A673 (cell line): ENCODE results near the gene IZUMO2. TPM values are rescaled to one million over a fixed set of nuclear protein-coding genes. Genes with fewer than 3 reads are reported as not detected.
"Not testable (repeated sequence)": the region's sequence is repeated elsewhere in the genome, so short reads cannot be mapped to it uniquely, and the experiment has no call there.

Experiments used
- BruUV-seq: library from RNA; stranded (reverse); fragments of 400-500 nt; replicated peaks from 2 replicates; lab custom pipeline; 2021; lab: Mats Ljungman, UMichigan
- CTCF ChIA-PET: fragments of 300-600 bp; sonication (Branson Sonifier 250); formaldehyde crosslinking; loops from one replicate; lab custom pipeline; 2022; ENCODE audit warnings: antibody characterized with exemption; lab: Charles Lee
- POLR2A ChIA-PET: fragments of 300-600 bp; sonication (Branson Sonifier 250); formaldehyde crosslinking; loops from one replicate; lab custom pipeline; 2022; ENCODE audit warnings: antibody characterized with exemption; ENCODE audit not compliant: low non-redundant PET; lab: Charles Lee
- DNase-seq: peaks from one replicate; pipeline ENCODE4 v3.0.0-alpha.2; 2015; ENCODE audit warnings: low spot score
- H3K27ac ChIP-seq: fragments of 200-600 bp; sonication (generic); 2 replicates; pipeline ENCODE4 v1.5.1; 2016; ENCODE audit warnings: mixed run types, low read depth, mild to moderate bottlenecking, mixed read lengths, antibody characterized with exemption, low read length; ENCODE audit not compliant: poor library complexity, severe bottlenecking
- H3K27me3 ChIP-seq: fragments of 200-600 bp; sonication (generic); replicated peaks from 2 replicates; pipeline ENCODE4 v1.6.1; 2017; ENCODE audit warnings: mixed run types, low read depth, mild to moderate bottlenecking, mixed read lengths, antibody characterized with exemption, low read length; ENCODE audit not compliant: insufficient read depth, poor library complexity
- H3K36me3 ChIP-seq: fragments of 200-600 bp; sonication (generic); 2 replicates; pipeline ENCODE4 v1.6.1; 2016; ENCODE audit warnings: mixed run types, mild to moderate bottlenecking, mixed read lengths, antibody characterized with exemption, low read length; ENCODE audit not compliant: insufficient read depth, poor library complexity, severe bottlenecking
- H3K4me1 ChIP-seq: fragments of 200-600 bp; sonication (generic); 2 replicates; pipeline ENCODE4 v1.6.1; 2017; ENCODE audit warnings: mixed run types, mild to moderate bottlenecking, mixed read lengths, antibody characterized with exemption, low read length; ENCODE audit not compliant: insufficient read depth, poor library complexity, severe bottlenecking
- H3K4me3 ChIP-seq: fragments of 200-600 bp; sonication (generic); 2 replicates; pipeline ENCODE4 v1.5.1; 2016; ENCODE audit warnings: low read depth, mixed run types, mild to moderate bottlenecking, mixed read lengths, low read length; ENCODE audit not compliant: poor library complexity, severe bottlenecking
- H3K9me3 ChIP-seq: fragments of 200-600 bp; sonication (generic); 2 replicates; pipeline ENCODE4 v1.6.1; 2016; ENCODE audit warnings: mixed run types, low read depth, mild to moderate bottlenecking, mixed read lengths, antibody characterized with exemption, low read length; ENCODE audit not compliant: poor library complexity, severe bottlenecking
- CTCF ChIP-seq: fragments of 300-800, 200-600 bp; sonication (generic); conservative IDR thresholded peaks from 2 replicates; pipeline ENCODE4 v1.5.1; 2017; ENCODE audit warnings: low read depth, mild to moderate bottlenecking, antibody characterized with exemption, low read length, moderate library complexity, mixed read lengths
- EZH2 ChIP-seq: fragments of 200-600 bp; sonication (generic); IDR thresholded peaks from 2 replicates; pipeline ENCODE4 v1.6.1; 2017; ENCODE audit warnings: borderline replicate concordance, low read depth, mild to moderate bottlenecking, mixed read lengths, antibody characterized with exemption, low read length; ENCODE audit not compliant: poor library complexity, severe bottlenecking
- intact Hi-C: fragments of 100-400 bp; cut with micrococcal nuclease; formaldehyde crosslinking; loops from one replicate; pipeline ENCODE4 v1.10.0; 2022; ENCODE audit not compliant: unreplicated experiment
- total RNA-seq: library from RNA; stranded (reverse); gene quantifications from 2 replicates; pipeline ENCODE4 v1.2.3, GENCODE V29; 2021

Gene IZUMO2
- total RNA-seq, 1 experiment from 2014 or later = not detected

DNA sequence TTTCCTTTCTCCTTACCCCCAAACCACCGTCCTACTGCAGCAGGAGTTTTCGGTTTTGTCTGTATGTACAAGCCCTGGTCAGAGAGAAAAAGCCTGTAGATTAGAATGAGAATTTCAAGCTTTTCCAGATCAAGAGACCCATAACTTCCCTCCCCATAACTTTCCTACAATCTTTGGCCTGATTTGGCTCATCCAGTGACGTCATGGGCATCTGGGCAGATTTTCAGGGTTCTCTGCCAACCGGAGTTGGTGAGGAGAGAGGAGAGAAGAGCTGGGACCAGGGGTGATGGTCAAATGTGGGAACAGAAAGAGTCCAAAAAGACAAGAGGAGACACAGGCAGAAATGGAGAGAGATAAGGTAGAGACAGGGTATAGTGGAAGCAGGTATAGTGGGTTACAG lies 10.5 kb downstream of the IZUMO2 start:
- intact Hi-C loops = no loop called here
- DNase-seq = no peak
- BruUV-seq = no TSS peak
- ChIA-PET POLR2A (no interaction called here), CTCF (no interaction called here)
- Histone ChIP-seq H3K27ac (no peak overlapping the region), H3K4me1 (no peaks in the 10 kb centered on the region), H3K36me3 (no peaks in the 10 kb centered on the region), H3K4me3 (no peak overlapping the region), H3K9me3 (no peaks in the 10 kb centered on the region), H3K27me3 (no peaks in the 10 kb centered on the region)
- TF ChIP-seq CTCF = no peak
- no peak for TF ChIP-seq EZH2

GRCh38 chr19:50148528-50148927 lies 14.6 kb downstream of the IZUMO2 start:
- TF ChIP-seq EZH2 (no peak), CTCF (no peak)
- Histone ChIP-seq H3K4me1 (no peaks in the 10 kb centered on the region), H3K27ac (no peak overlapping the region), H3K4me3 (peak overlapping the region; percentile 66), H3K36me3 (no peaks in the 10 kb centered on the region), H3K9me3 (no peaks in the 10 kb centered on the region), H3K27me3 (no peaks in the 10 kb centered on the region)
- intact Hi-C loops = no loop called here
- BruUV-seq = no TSS peak
- ChIA-PET POLR2A (no interaction called here), CTCF (no interaction called here)
- DNase-seq = no peak

- peak; percentile 93 for DNase-seq
Observed at GRCh38 chr19:50147462-50148423, 15.3 kb downstream of the IZUMO2 start.

DNA sequence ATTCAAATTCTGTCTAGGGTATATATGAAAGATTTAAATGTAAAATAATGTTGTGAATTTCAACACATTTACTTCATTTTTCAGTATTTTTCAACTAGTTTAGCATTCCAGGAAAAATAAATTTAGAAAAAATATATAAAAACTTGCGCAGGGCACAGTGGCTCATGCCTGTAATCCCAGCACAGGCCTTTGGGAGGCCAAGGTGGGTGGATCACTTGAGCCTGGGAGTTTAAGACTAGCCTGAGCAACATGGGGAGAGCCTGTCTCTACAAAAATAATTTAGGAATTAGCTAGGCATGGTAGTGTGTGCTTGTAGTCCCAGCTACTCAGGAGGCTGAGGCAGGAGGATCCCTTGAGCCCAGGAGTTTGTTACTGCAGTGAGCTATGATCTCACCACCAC lies 21.2 kb downstream of the IZUMO2 start:
- POLR2A ChIA-PET, H3K4me1 ChIP-seq, H3K9me3 ChIP-seq, CTCF ChIA-PET, H3K27me3 ChIP-seq, BruUV-seq, intact Hi-C loops, H3K27ac ChIP-seq, H3K36me3 ChIP-seq, DNase-seq, H3K4me3 ChIP-seq: not testable (repeated sequence)

More at GRCh38 chr19:50147462-50148423, 15.3 kb downstream of the IZUMO2 start:
- BruUV-seq = no TSS peak
- POLR2A ChIA-PET = no interaction called here
- H3K27ac ChIP-seq = no peak overlapping the region
- CTCF ChIA-PET = interaction anchor here (0.7 kb wide), 1 partner anchor 800 kb away, joined by 4 read pairs; no protein-coding TSS in a partner anchor
- TF ChIP-seq EZH2 (no peak), CTCF (peak; percentile 84)
- intact Hi-C loops = no loop called here
- H3K36me3 ChIP-seq = no peaks in the 10 kb centered on the region
- no peaks in the 10 kb centered on the region for H3K27me3 ChIP-seq
- H3K9me3 ChIP-seq = no peaks in the 10 kb centered on the region
- no peaks in the 10 kb centered on the region for H3K4me1 ChIP-seq
- peak overlapping the region; percentile 66 for H3K4me3 ChIP-seq

DNA sequence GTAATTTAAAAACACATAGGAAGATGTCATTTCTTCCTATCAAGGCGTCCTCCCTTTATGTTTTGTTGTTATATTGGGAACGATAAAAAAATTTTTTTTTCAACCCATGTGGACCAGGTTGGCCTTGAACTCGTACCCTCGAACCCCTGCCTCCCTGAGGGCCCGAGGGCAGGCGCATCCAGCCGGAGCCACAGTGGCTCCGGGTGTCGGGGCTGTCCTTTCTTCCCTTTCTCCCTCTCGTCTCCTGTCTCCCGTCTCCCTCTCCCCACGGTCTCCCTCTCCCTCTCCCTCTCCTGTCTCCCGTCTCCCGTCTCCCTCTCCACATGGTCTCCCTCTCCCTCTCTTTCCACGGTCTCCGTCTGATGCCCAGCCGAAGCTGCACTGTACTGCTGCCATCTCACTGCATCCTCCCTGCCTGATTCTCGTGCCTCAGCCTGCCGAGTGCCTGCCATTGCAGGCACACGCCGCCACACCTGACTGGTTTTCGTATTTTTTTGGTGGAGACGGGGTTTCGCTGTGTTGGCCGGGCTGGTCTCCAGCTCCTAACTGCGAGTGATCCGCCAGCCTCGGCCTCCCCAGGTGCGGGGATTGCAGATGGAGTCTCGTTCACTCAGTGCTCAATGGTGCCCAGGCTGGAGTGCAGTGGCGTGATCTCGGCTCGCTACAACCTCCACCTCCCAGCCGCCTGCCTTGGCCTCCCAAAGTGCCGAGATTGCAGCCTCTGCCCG lies 22.8 kb downstream of the IZUMO2 start:
- DNase-seq, H3K9me3 ChIP-seq, POLR2A ChIA-PET, H3K36me3 ChIP-seq, H3K27ac ChIP-seq, H3K4me3 ChIP-seq, BruUV-seq, CTCF ChIA-PET, H3K4me1 ChIP-seq, intact Hi-C loops: not testable (repeated sequence)
- peaks cover 14% of the 10 kb centered on the region for H3K27me3 ChIP-seq
